Measurements from ENCODE around the gene ZMAT3.
"Not testable (repeated sequence)": the region's sequence is repeated elsewhere in the genome, so short reads cannot be mapped to it uniquely, and the experiment has no call there.

Gene ZMAT3

GRCh38 chr3:179069762-179070390 lies 1.7 kb downstream of the ZMAT3 start:
- in situ Hi-C loops (cut with HindIII; ENCODE audit: low sequenced_read_pairs), result loop anchor here (5.0 kb wide), 1 partner anchor 33 kb away; no protein-coding TSS in a partner anchor

GRCh38 chr3:179068779-179069530 lies 2.7 kb downstream of the ZMAT3 start:
- in situ Hi-C loops (cut with HindIII; ENCODE audit: low sequenced_read_pairs), result no loop called here

- in situ Hi-C loops (cut with HindIII; ENCODE audit: low sequenced_read_pairs), result no loop called here
Measured at GRCh38 chr3:179067839-179068238, 3.8 kb downstream of the ZMAT3 start.

- in situ Hi-C loops (cut with HindIII; ENCODE audit: low sequenced_read_pairs), result no loop called here
Measured at GRCh38 chr3:179067291-179067690, 4.3 kb downstream of the ZMAT3 start.

- in situ Hi-C loops (cut with HindIII; ENCODE audit: low sequenced_read_pairs), result no loop called here
Measured at GRCh38 chr3:179063945-179064560, 7.6 kb downstream of the ZMAT3 start.

- in situ Hi-C loops (cut with HindIII; ENCODE audit: low sequenced_read_pairs), result no loop called here
Measured at GRCh38 chr3:179056326-179056725, 15.3 kb downstream of the ZMAT3 start.

- in situ Hi-C loops (cut with HindIII; ENCODE audit: low sequenced_read_pairs), result not testable (repeated sequence)
Measured at GRCh38 chr3:179054565-179054964, 17.0 kb downstream of the ZMAT3 start.

- in situ Hi-C loops (cut with HindIII; ENCODE audit: low sequenced_read_pairs), result no loop called here
Measured at GRCh38 chr3:179046497-179047353, 24.9 kb downstream of the ZMAT3 start.

GRCh38 chr3:179045719-179046402 lies 25.7 kb downstream of the ZMAT3 start:
- in situ Hi-C loops (cut with HindIII; ENCODE audit: low sequenced_read_pairs), result no loop called here

- in situ Hi-C loops (cut with HindIII; ENCODE audit: low sequenced_read_pairs), result loop anchor here (5.0 kb wide), 1 partner anchor 33 kb away; the partner anchor contains the start of gene ZMAT3
Measured at GRCh38 chr3:179038899-179039251, 32.7 kb downstream of the ZMAT3 start.

- in situ Hi-C loops (cut with HindIII; ENCODE audit: low sequenced_read_pairs), result loop anchor here (5.0 kb wide), 1 partner anchor 34 kb away; the partner anchor contains the start of gene ZMAT3
Measured at GRCh38 chr3:179038216-179038898, 33.3 kb downstream of the ZMAT3 start.

GRCh38 chr3:179037351-179037750 lies 34.3 kb downstream of the ZMAT3 start:
- in situ Hi-C loops (cut with HindIII; ENCODE audit: low sequenced_read_pairs), result loop anchor here (5.0 kb wide), 1 partner anchor 35 kb away; the partner anchor contains the start of gene ZMAT3

- in situ Hi-C loops (cut with HindIII; ENCODE audit: low sequenced_read_pairs), result loop anchor here (5.0 kb wide), 1 partner anchor 36 kb away; the partner anchor contains the start of gene ZMAT3
Measured at GRCh38 chr3:179036626-179037300, 34.8 kb downstream of the ZMAT3 start.

GRCh38 chr3:179036226-179036625 lies 35.4 kb downstream of the ZMAT3 start:
- in situ Hi-C loops (cut with HindIII; ENCODE audit: low sequenced_read_pairs), result loop anchor here (5.0 kb wide), 1 partner anchor 36 kb away; the partner anchor contains the start of gene ZMAT3

GRCh38 chr3:179035232-179035631 lies 36.4 kb downstream of the ZMAT3 start:
- in situ Hi-C loops (cut with HindIII; ENCODE audit: low sequenced_read_pairs), result loop anchor here (5.0 kb wide), 1 partner anchor 37 kb away; the partner anchor contains the start of gene ZMAT3

- in situ Hi-C loops (cut with HindIII; ENCODE audit: low sequenced_read_pairs), result not testable (repeated sequence)
Measured at GRCh38 chr3:179033304-179033657, 38.3 kb downstream of the ZMAT3 start.

GRCh38 chr3:179032454-179033303 lies 38.9 kb downstream of the ZMAT3 start:
- in situ Hi-C loops (cut with HindIII; ENCODE audit: low sequenced_read_pairs), result not testable (repeated sequence)

- in situ Hi-C loops (cut with HindIII; ENCODE audit: low sequenced_read_pairs), result loop anchor here (5.0 kb wide), 1 partner anchor 78 kb away; no protein-coding TSS in a partner anchor
Measured at GRCh38 chr3:179029096-179029495, 42.5 kb downstream of the ZMAT3 start.
